DOHH2 (cell line): ENCODE measurements around the gene FADS6.
A peak's percentile ranks its signal among the peaks of the same experiment; 100 is the strongest.

ENCODE experiments used
- H3F3A ChIP-seq: fragments of 200-600 bp; sonication (generic), shearing (Covaris generic); 2 replicates; pipeline ENCODE4 v1.6.0; 2016; ENCODE audit warnings: antibody characterized with exemption, mild to moderate bottlenecking; ENCODE audit not compliant: control insufficient read depth, insufficient read depth
- H3K27ac ChIP-seq: fragments of 200-600 bp; sonication (generic); 2 replicates; pipeline ENCODE4 v1.5.1; 2014; ENCODE audit warnings: low read depth, mild to moderate bottlenecking, low read length, moderate library complexity
- H3K27me3 ChIP-seq: fragments of 200-600 bp; sonication (generic); 2 replicates; pipeline ENCODE4 v1.6.1; 2014; ENCODE audit warnings: mild to moderate bottlenecking, low read length, mixed read lengths; ENCODE audit not compliant: control insufficient read depth
- H3K36me3 ChIP-seq: fragments of 200-600 bp; sonication (generic); 2 replicates; pipeline ENCODE4 v1.6.1; 2014; ENCODE audit warnings: mild to moderate bottlenecking, low read length, moderate library complexity, mixed read lengths; ENCODE audit not compliant: control insufficient read depth
- H3K4me1 ChIP-seq: fragments of 200-600 bp; sonication (generic); 2 replicates; pipeline ENCODE4 v1.6.1; 2014; ENCODE audit warnings: mild to moderate bottlenecking, low read length, mixed read lengths; ENCODE audit not compliant: control insufficient read depth
- H3K4me2 ChIP-seq: fragments of 200-600 bp; sonication (generic); 2 replicates; pipeline ENCODE4 v1.6.0; 2014; ENCODE audit warnings: mild to moderate bottlenecking, low read length, moderate library complexity
- H3K4me3 ChIP-seq: fragments of 200-600 bp; sonication (generic); 2 replicates; pipeline ENCODE4 v1.5.1; 2014; ENCODE audit warnings: mild to moderate bottlenecking, low read length, mixed read lengths
- H3K79me2 ChIP-seq: fragments of 200-600 bp; sonication (generic); 2 replicates; pipeline ENCODE4 v1.6.1; 2014; ENCODE audit warnings: mild to moderate bottlenecking, low read length, mixed read lengths; ENCODE audit not compliant: control insufficient read depth
- H3K9me2 ChIP-seq: fragments of 200-600 bp; sonication (generic); replicated peaks from 2 replicates; pipeline ENCODE4 v1.6.1; 2014; ENCODE audit warnings: mild to moderate bottlenecking, low read length, mixed read lengths; ENCODE audit not compliant: control insufficient read depth
- H3K9me3 ChIP-seq: fragments of 200-600 bp; sonication (generic); 2 replicates; pipeline ENCODE4 v1.6.1; 2014; ENCODE audit warnings: antibody characterized with exemption, low read length, mixed read lengths; ENCODE audit not compliant: control insufficient read depth, insufficient read depth
- H4K20me1 ChIP-seq: fragments of 200-600 bp; sonication (generic); 2 replicates; pipeline ENCODE4 v1.6.0; 2014; ENCODE audit warnings: low read depth, mild to moderate bottlenecking, antibody characterized with exemption, low read length, moderate library complexity; ENCODE audit not compliant: control insufficient read depth, insufficient read depth
- EZH2phosphoT487 ChIP-seq: fragments of 200-600 bp; sonication (generic); IDR thresholded peaks from 2 replicates; pipeline ENCODE4 v1.6.1; 2017; ENCODE audit warnings: borderline replicate concordance, mild to moderate bottlenecking, antibody characterized with exemption, low read length, moderate library complexity, mixed read lengths
- TF ChIP-seq, protein P1 (sequence below): fragments of 200-600 bp; sonication (generic); IDR thresholded peaks from one replicate; pipeline ENCODE4 v1.5.1; 2014; ENCODE audit warnings: antibody characterized with exemption, mild to moderate bottlenecking, low read depth, low read length; ENCODE audit not compliant: poor library complexity, severe bottlenecking

The FADS6 gene

DNA sequence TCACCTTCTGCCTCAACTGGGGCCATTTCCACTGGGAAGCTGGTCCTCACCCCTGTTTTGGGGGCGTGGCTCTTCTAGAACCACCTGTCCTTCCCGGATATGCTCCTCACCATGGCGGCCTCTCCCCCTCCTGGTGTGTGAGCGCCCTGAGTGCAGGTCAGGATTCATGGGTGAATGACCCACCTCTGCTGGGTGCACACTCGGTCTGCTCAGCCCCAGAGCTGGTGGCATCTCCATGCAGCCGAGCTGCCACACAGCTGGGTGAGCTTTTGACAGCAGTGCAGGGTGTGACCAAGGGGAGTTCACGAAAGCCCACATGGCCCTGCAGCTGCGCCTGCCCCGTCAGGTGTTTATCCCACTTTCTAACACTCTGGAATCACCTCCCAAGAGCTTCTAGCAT is 61.0 kb downstream of the FADS6 start:
- TF ChIP-seq, protein P1, sequence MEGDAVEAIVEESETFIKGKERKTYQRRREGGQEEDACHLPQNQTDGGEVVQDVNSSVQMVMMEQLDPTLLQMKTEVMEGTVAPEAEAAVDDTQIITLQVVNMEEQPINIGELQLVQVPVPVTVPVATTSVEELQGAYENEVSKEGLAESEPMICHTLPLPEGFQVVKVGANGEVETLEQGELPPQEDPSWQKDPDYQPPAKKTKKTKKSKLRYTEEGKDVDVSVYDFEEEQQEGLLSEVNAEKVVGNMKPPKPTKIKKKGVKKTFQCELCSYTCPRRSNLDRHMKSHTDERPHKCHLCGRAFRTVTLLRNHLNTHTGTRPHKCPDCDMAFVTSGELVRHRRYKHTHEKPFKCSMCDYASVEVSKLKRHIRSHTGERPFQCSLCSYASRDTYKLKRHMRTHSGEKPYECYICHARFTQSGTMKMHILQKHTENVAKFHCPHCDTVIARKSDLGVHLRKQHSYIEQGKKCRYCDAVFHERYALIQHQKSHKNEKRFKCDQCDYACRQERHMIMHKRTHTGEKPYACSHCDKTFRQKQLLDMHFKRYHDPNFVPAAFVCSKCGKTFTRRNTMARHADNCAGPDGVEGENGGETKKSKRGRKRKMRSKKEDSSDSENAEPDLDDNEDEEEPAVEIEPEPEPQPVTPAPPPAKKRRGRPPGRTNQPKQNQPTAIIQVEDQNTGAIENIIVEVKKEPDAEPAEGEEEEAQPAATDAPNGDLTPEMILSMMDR = no peak
- TF ChIP-seq EZH2phosphoT487 = no peak
- Histone ChIP-seq H3K27ac (peak overlapping the region; percentile 25), H3K27me3 (no peaks in the 10 kb centered on the region), H3K4me1 (peaks cover 39% of the 10 kb centered on the region), H3K4me2 (peak overlapping the region; percentile 39), H3K79me2 (no peaks in the 10 kb centered on the region), H3K4me3 (peak overlapping the region; percentile 20; the same call in 1 of the 2 replicates), H3K36me3 (no peaks in the 10 kb centered on the region), H3K9me2 (no peaks in the 10 kb centered on the region), H3K9me3 (no peaks in the 10 kb centered on the region), H3F3A (peaks cover 3% of the 10 kb centered on the region; the same call in 1 of the 2 replicates), H4K20me1 (no peaks in the 10 kb centered on the region)

DNA sequence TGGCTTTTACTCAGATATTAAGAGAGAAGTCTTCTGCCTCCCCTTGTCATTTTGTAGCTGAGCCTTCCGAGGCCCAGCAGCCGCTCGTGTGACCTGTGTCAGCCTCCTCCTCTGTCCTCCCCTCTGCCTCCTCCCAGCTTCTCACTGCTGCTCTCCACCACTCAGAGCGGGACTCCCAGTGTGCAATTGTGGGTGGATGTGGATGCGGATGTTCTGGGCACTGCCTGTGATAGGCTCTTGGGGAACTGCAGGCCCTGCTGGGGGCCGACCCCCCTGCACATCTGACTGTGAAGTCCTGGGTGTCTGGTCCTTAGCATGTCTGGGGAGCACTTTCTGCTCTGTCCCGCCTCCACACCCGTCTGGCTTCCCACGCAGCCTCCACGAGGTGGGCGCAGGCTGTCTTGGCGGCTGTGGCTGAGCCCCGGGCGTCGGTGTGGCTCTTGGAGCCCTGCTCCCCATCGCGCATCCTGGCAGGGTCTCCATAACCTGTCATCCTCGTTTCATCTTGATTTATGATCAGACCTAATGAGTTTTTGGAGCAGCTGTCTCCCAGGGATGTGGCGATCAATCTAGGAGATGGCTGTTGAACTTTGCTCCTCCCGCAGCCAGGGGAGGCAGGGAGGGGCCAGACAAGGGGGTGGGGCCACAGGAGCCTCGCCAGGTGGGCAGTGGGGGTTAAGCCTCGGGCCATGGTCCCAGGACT is 61.8 kb downstream of the FADS6 start:
- Histone ChIP-seq H4K20me1 (no peaks in the 10 kb centered on the region), H3K79me2 (no peaks in the 10 kb centered on the region), H3K4me1 (peaks cover 39% of the 10 kb centered on the region), H3K27ac (no peak overlapping the region), H3F3A (peaks cover 3% of the 10 kb centered on the region; the same call in 1 of the 2 replicates), H3K36me3 (no peaks in the 10 kb centered on the region), H3K9me3 (no peaks in the 10 kb centered on the region), H3K27me3 (no peaks in the 10 kb centered on the region), H3K9me2 (no peaks in the 10 kb centered on the region), H3K4me2 (no peak overlapping the region), H3K4me3 (no peak overlapping the region)
- TF ChIP-seq, protein P1 = no peak
- TF ChIP-seq EZH2phosphoT487 = no peak

DNA sequence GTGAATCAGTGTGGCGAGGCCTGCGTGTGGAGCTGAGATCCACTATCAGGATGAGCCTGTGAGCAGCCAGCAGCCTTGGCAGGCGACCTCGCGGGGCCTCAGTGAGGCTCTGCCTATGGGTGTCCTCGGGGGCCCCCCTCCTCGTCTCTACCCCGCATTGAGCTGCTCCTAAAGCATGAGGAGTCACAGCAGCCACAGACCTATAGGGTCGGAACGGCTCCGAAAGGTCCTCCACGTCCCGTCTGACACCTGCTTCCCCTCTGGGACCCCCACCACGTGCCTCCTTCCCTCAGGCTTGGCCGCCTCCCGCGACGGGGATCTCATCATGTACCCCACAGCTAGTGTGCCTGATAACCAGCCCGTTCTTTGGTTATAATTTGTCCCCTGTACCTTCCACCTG is 62.6 kb downstream of the FADS6 start:
- Histone ChIP-seq H3K79me2 (no peaks in the 10 kb centered on the region), H3K27ac (no peak overlapping the region), H3K27me3 (no peaks in the 10 kb centered on the region), H3K9me2 (no peaks in the 10 kb centered on the region), H3K36me3 (no peaks in the 10 kb centered on the region), H3K4me1 (peaks cover 39% of the 10 kb centered on the region), H3K4me3 (no peak overlapping the region), H3F3A (peaks cover 3% of the 10 kb centered on the region; the same call in 1 of the 2 replicates), H4K20me1 (no peaks in the 10 kb centered on the region), H3K4me2 (no peak overlapping the region), H3K9me3 (no peaks in the 10 kb centered on the region)
- TF ChIP-seq, protein P1 = no peak
- TF ChIP-seq EZH2phosphoT487 = no peak
